ENCODE data around the gene LPCAT2.
"Not testable (repeated sequence)": the region's sequence is repeated elsewhere in the genome, so short reads cannot be mapped to it uniquely, and the experiment has no call there.

LPCAT2 gene

GRCh38 chr16:55577887-55578286 is 69.0 kb downstream of the LPCAT2 start:
- Histone ChIP-seq H3K9me3 (ENCODE audit: control insufficient read depth in 1 of 2, low read length in 2 of 2) (no peaks in the 10 kb centered on the region), H3K9ac (ENCODE audit: low read depth in 1 of 2, low read length in 2 of 2) (no peak overlapping the region), H3K27ac (ENCODE audit: low read depth, low read length) (no peak overlapping the region), H3K4me1 (ENCODE audit: control insufficient read depth in 1 of 2, insufficient read depth in 2 of 2, low read length in 2 of 2) (no peaks in the 10 kb centered on the region), H3K4me3 (ENCODE audit: low read depth in 1 of 2, low read length in 2 of 2) (no peak overlapping the region), H3K27me3 (ENCODE audit: control insufficient read depth in 1 of 2, insufficient read depth in 2 of 2, low read length in 2 of 2) (no peaks in the 10 kb centered on the region), H3K36me3 (ENCODE audit: control insufficient read depth in 1 of 2, insufficient read depth in 2 of 2, low read length in 2 of 2) (peaks cover 0 to 11% of the 10 kb centered on the region in 2 donors)

- no peak overlapping the region for H3K4me3 ChIP-seq (ENCODE audit: low read depth in 1 of 2, low read length in 2 of 2)
- H3K9ac ChIP-seq (ENCODE audit: low read depth in 1 of 2, low read length in 2 of 2) = no peak overlapping the region
- no peaks in the 10 kb centered on the region for H3K9me3 ChIP-seq (ENCODE audit: control insufficient read depth in 1 of 2, low read length in 2 of 2)
- no peaks in the 10 kb centered on the region for H3K4me1 ChIP-seq (ENCODE audit: control insufficient read depth in 1 of 2, insufficient read depth in 2 of 2, low read length in 2 of 2)
- H3K27me3 ChIP-seq (ENCODE audit: control insufficient read depth in 1 of 2, insufficient read depth in 2 of 2, low read length in 2 of 2) = no peaks in the 10 kb centered on the region
- H3K27ac ChIP-seq (ENCODE audit: low read depth, low read length) = no peak overlapping the region
- H3K36me3 ChIP-seq (ENCODE audit: control insufficient read depth in 1 of 2, insufficient read depth in 2 of 2, low read length in 2 of 2) = no peaks in the 10 kb centered on the region
Observed at GRCh38 chr16:55585631-55586030, 76.8 kb downstream of the LPCAT2 start.

GRCh38 chr16:55588799-55589198 is 79.9 kb downstream of the LPCAT2 start:
- no peaks in the 10 kb centered on the region for H3K27me3 ChIP-seq (ENCODE audit: control insufficient read depth in 1 of 2, insufficient read depth in 2 of 2, low read length in 2 of 2)
- no peak overlapping the region for H3K4me3 ChIP-seq (ENCODE audit: low read depth in 1 of 2, low read length in 2 of 2)
- H3K9me3 ChIP-seq (ENCODE audit: control insufficient read depth in 1 of 2, low read length in 2 of 2) = no peaks in the 10 kb centered on the region
- H3K9ac ChIP-seq (ENCODE audit: low read depth in 1 of 2, low read length in 2 of 2) = no peak overlapping the region
- no peak overlapping the region for H3K27ac ChIP-seq (ENCODE audit: low read depth, low read length)
- no peaks in the 10 kb centered on the region for H3K36me3 ChIP-seq (ENCODE audit: control insufficient read depth in 1 of 2, insufficient read depth in 2 of 2, low read length in 2 of 2)
- no peaks in the 10 kb centered on the region for H3K4me1 ChIP-seq (ENCODE audit: control insufficient read depth in 1 of 2, insufficient read depth in 2 of 2, low read length in 2 of 2)

- H3K4me1 ChIP-seq (ENCODE audit: control insufficient read depth in 1 of 2, insufficient read depth in 2 of 2, low read length in 2 of 2) = no peaks in the 10 kb centered on the region
- H3K9ac ChIP-seq (ENCODE audit: low read depth in 1 of 2, low read length in 2 of 2) = no peak overlapping the region
- H3K4me3 ChIP-seq (ENCODE audit: low read depth in 1 of 2, low read length in 2 of 2) = no peak overlapping the region
- H3K27ac ChIP-seq (ENCODE audit: low read depth, low read length) = no peak overlapping the region
- H3K27me3 ChIP-seq (ENCODE audit: control insufficient read depth in 1 of 2, insufficient read depth in 2 of 2, low read length in 2 of 2) = no peaks in the 10 kb centered on the region
- no peaks in the 10 kb centered on the region for H3K36me3 ChIP-seq (ENCODE audit: control insufficient read depth in 1 of 2, insufficient read depth in 2 of 2, low read length in 2 of 2)
- H3K9me3 ChIP-seq (ENCODE audit: control insufficient read depth in 1 of 2, low read length in 2 of 2) = no peaks in the 10 kb centered on the region
Observed at GRCh38 chr16:55592306-55592705, 83.4 kb downstream of the LPCAT2 start.

GRCh38 chr16:55597928-55598327 is 89.1 kb downstream of the LPCAT2 start:
- Histone ChIP-seq H3K27ac (ENCODE audit: low read depth, low read length) (no peak overlapping the region), H3K4me3 (ENCODE audit: low read depth in 1 of 2, low read length in 2 of 2) (no peak overlapping the region), H3K4me1 (ENCODE audit: control insufficient read depth in 1 of 2, insufficient read depth in 2 of 2, low read length in 2 of 2) (no peaks in the 10 kb centered on the region), H3K27me3 (ENCODE audit: control insufficient read depth in 1 of 2, insufficient read depth in 2 of 2, low read length in 2 of 2) (no peaks in the 10 kb centered on the region), H3K9ac (ENCODE audit: low read depth in 1 of 2, low read length in 2 of 2) (no peak overlapping the region), H3K9me3 (ENCODE audit: control insufficient read depth in 1 of 2, low read length in 2 of 2) (no peaks in the 10 kb centered on the region), H3K36me3 (ENCODE audit: control insufficient read depth in 1 of 2, insufficient read depth in 2 of 2, low read length in 2 of 2) (no peaks in the 10 kb centered on the region)

- H3K4me3 ChIP-seq (ENCODE audit: low read depth in 1 of 2, low read length in 2 of 2) = no peak overlapping the region
- no peaks in the 10 kb centered on the region for H3K36me3 ChIP-seq (ENCODE audit: control insufficient read depth in 1 of 2, insufficient read depth in 2 of 2, low read length in 2 of 2)
- no peaks in the 10 kb centered on the region for H3K4me1 ChIP-seq (ENCODE audit: control insufficient read depth in 1 of 2, insufficient read depth in 2 of 2, low read length in 2 of 2)
- H3K27ac ChIP-seq (ENCODE audit: low read depth, low read length) = no peak overlapping the region
- H3K9me3 ChIP-seq (ENCODE audit: control insufficient read depth in 1 of 2, low read length in 2 of 2) = no peaks in the 10 kb centered on the region
- no peak overlapping the region for H3K9ac ChIP-seq (ENCODE audit: low read depth in 1 of 2, low read length in 2 of 2)
- no peaks in the 10 kb centered on the region for H3K27me3 ChIP-seq (ENCODE audit: control insufficient read depth in 1 of 2, insufficient read depth in 2 of 2, low read length in 2 of 2)
Observed at GRCh38 chr16:55605754-55606336, 97.0 kb downstream of the LPCAT2 start.

- no peak overlapping the region for H3K4me3 ChIP-seq (ENCODE audit: low read depth in 1 of 2, low read length in 2 of 2)
- no peaks in the 10 kb centered on the region for H3K27me3 ChIP-seq (ENCODE audit: control insufficient read depth in 1 of 2, insufficient read depth in 2 of 2, low read length in 2 of 2)
Observed at GRCh38 chr16:55613613-55614335, 104.9 kb downstream of the LPCAT2 start.

GRCh38 chr16:55615071-55615470 is 106.2 kb downstream of the LPCAT2 start:
- Histone ChIP-seq H3K4me1 (ENCODE audit: control insufficient read depth in 1 of 2, insufficient read depth in 2 of 2, low read length in 2 of 2) (no peaks in the 10 kb centered on the region), H3K9ac (ENCODE audit: low read depth in 1 of 2, low read length in 2 of 2) (no peak overlapping the region), H3K27ac (ENCODE audit: low read depth, low read length) (no peak overlapping the region), H3K4me3 (ENCODE audit: low read depth in 1 of 2, low read length in 2 of 2) (no peak overlapping the region), H3K27me3 (ENCODE audit: control insufficient read depth in 1 of 2, insufficient read depth in 2 of 2, low read length in 2 of 2) (no peaks in the 10 kb centered on the region), H3K36me3 (ENCODE audit: control insufficient read depth in 1 of 2, insufficient read depth in 2 of 2, low read length in 2 of 2) (no peaks in the 10 kb centered on the region), H3K9me3 (ENCODE audit: control insufficient read depth in 1 of 2, low read length in 2 of 2) (no peaks in the 10 kb centered on the region)

More at GRCh38 chr16:55613613-55614335, 104.9 kb downstream of the LPCAT2 start:
- Histone ChIP-seq H3K27ac (ENCODE audit: low read depth, low read length) (no peak overlapping the region), H3K4me1 (ENCODE audit: control insufficient read depth in 1 of 2, insufficient read depth in 2 of 2, low read length in 2 of 2) (no peaks in the 10 kb centered on the region), H3K9me3 (ENCODE audit: control insufficient read depth in 1 of 2, low read length in 2 of 2) (no peaks in the 10 kb centered on the region), H3K9ac (ENCODE audit: low read depth in 1 of 2, low read length in 2 of 2) (no peak overlapping the region), H3K36me3 (ENCODE audit: control insufficient read depth in 1 of 2, insufficient read depth in 2 of 2, low read length in 2 of 2) (no peaks in the 10 kb centered on the region)

- not testable (repeated sequence) for H3K36me3 ChIP-seq (ENCODE audit: control insufficient read depth in 1 of 2, insufficient read depth in 2 of 2, low read length in 2 of 2); H3K4me3 ChIP-seq (ENCODE audit: low read depth in 1 of 2, low read length in 2 of 2); H3K4me1 ChIP-seq (ENCODE audit: control insufficient read depth in 1 of 2, insufficient read depth in 2 of 2, low read length in 2 of 2); H3K9me3 ChIP-seq (ENCODE audit: control insufficient read depth in 1 of 2, low read length in 2 of 2); H3K27me3 ChIP-seq (ENCODE audit: control insufficient read depth in 1 of 2, insufficient read depth in 2 of 2, low read length in 2 of 2); H3K9ac ChIP-seq (ENCODE audit: low read depth in 1 of 2, low read length in 2 of 2); H3K27ac ChIP-seq (ENCODE audit: low read depth, low read length)
Observed at GRCh38 chr16:55615670-55616069, 106.8 kb downstream of the LPCAT2 start.

- Histone ChIP-seq H3K4me3 (ENCODE audit: low read depth in 1 of 2, low read length in 2 of 2) (no peak overlapping the region), H3K27ac (ENCODE audit: low read depth, low read length) (no peak overlapping the region), H3K9me3 (ENCODE audit: control insufficient read depth in 1 of 2, low read length in 2 of 2) (no peaks in the 10 kb centered on the region), H3K27me3 (ENCODE audit: control insufficient read depth in 1 of 2, insufficient read depth in 2 of 2, low read length in 2 of 2) (no peaks in the 10 kb centered on the region), H3K36me3 (ENCODE audit: control insufficient read depth in 1 of 2, insufficient read depth in 2 of 2, low read length in 2 of 2) (no peaks in the 10 kb centered on the region), H3K9ac (ENCODE audit: low read depth in 1 of 2, low read length in 2 of 2) (no peak overlapping the region), H3K4me1 (ENCODE audit: control insufficient read depth in 1 of 2, insufficient read depth in 2 of 2, low read length in 2 of 2) (no peaks in the 10 kb centered on the region)
Observed at GRCh38 chr16:55621771-55622170, 112.9 kb downstream of the LPCAT2 start.

Data from duodenal mucosa (tissue), 2 donors.